NCI-H2227 (cell line): ENCODE measurements around the gene MGLL.
A peak's percentile ranks its signal among the peaks of the same experiment; 100 is the strongest.

Experiments
- DNase-seq: peaks from one replicate; lab custom pipeline; 2025; ENCODE audit not compliant: unreplicated experiment; lab: John Stamatoyannopoulos, UW

Gene MGLL

DNA sequence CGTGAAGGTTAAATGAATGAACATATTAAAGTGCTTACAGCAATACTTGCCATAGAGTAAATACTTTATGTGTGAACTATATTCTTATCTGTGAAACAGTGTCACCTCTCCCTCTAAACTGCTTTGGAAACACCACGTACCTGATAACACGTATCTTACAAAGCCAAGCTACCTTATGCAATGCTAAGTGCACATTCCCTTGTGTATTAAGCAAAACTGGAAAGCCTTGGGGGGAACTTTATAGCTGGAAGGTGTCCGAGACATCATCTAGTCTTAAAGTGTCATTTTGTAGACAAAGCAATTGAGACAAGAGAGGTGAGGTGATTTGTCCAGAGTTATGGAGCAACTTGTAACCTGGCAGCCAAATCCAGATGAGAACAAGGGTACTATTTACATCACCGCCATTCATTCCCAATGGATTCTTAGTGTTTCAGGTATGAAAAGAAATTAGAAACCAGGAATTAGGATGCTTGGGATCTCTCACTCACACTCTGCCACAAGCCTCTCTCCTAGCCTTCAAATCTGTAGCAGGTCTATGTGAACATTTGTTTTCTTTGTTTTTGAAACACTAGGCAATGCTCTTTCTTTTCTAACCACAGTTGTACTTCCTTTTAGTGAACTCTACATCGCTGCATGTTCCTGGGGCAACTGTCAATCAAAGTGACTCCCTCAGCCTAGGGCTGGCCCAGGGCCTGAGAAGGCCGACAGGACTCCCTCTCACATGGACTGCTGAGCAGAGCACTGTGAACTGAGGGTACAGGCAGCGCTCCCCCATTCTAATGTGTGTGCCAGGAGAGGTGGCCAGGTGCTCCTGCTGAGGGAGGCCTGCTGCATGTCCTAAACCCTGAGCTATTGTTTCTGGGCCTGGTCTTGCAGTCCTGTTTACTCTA is 13.9 kb upstream of the MGLL start:
- DNase-seq, result no peak

GRCh38 chr3:127834771-127835170 is 12.5 kb upstream of the MGLL start:
- no peak for DNase-seq

GRCh38 chr3:127833281-127834032 is 11.1 kb upstream of the MGLL start:
- DNase-seq, result no peak

GRCh38 chr3:127831723-127832172 is 9.4 kb upstream of the MGLL start:
- DNase-seq, result no peak

DNA sequence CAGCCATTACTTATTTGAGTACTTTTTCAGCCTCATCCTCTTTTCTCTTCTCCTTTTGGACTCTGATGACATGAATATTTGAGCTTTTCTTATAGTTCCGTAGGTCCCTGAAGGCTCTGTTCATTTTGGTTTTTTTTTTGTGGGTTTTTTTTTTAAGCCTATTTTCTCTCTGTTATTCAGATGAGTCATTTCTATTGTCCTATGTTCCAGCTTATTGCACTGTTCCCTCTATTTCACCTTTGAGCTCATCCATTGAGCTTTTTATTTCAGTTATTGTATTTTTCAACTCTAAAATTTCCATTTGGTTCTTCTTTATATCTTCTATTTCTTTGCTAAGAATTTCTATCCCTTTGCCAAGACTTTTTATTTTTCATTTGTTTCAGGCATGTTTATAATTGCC is 7.2 kb upstream of the MGLL start:
- no peak for DNase-seq

- DNase-seq, result no peak
Measured at GRCh38 chr3:127827808-127828207, 5.5 kb upstream of the MGLL start.

DNA sequence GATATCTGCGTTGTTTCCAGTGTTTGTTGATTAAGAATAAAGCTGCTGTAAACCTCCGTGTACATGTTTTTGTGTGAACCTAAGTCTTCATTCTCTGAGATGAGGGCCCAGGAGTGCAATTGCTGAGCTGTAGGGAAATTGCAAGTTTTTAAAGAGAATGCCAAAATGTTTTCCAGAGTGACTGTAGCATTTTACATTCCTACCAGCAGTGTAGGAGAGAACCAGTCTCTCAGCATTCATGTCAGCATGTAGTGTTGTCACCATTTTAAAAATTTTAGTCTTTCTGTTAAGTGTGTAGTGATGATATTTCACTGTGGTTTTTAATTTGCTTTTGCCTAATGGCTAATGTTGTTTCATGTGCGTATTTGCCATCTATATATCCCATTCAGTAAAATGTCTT is 3.4 kb upstream of the MGLL start:
- no peak for DNase-seq

GRCh38 chr3:127824151-127824825 is 2.0 kb upstream of the MGLL start:
- DNase-seq, result no peak

- DNase-seq, result no peak
Measured at GRCh38 chr3:127823426-127823857, 1.1 kb upstream of the MGLL start.

DNA sequence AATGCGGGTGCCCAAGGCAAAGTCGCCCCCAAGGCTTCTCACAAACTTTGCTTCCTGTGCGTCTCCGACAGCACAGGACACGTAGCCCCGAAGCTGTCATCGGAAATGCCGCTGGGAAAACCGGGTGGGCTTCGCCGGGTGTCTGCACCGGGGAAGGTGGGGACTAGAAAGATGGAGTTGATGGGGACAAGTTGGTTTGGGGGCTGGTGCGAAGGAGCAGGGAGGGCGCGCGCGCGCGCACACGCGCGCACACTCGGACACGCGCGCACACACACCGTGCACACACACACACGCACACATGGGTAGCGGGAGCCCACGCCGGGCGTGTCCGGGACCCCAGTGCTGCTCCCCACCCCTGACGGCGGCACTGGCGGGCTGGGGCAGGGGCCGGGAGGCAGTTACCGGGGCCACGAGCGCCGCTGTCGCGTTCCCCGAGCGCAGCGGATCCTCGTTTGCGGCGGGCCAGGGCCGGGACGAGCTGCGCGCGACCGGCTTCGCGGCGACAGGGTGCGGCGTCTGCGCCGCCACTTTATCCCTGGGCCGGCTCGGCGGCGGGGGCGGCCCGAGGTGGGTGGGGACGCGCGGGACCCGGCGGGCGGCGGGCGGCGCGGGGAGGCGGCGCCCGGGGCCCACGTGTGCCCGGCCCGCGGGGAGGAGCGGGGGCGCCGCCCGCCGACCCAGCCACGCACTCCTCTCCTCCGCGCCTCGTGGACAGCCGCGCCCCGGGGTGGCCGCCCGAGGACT is 539 bp upstream of the MGLL start:
- peak; percentile 42 for DNase-seq

GRCh38 chr3:127821394-127821793 is 921 bp downstream of the MGLL start:
- DNase-seq, result no peak

DNA sequence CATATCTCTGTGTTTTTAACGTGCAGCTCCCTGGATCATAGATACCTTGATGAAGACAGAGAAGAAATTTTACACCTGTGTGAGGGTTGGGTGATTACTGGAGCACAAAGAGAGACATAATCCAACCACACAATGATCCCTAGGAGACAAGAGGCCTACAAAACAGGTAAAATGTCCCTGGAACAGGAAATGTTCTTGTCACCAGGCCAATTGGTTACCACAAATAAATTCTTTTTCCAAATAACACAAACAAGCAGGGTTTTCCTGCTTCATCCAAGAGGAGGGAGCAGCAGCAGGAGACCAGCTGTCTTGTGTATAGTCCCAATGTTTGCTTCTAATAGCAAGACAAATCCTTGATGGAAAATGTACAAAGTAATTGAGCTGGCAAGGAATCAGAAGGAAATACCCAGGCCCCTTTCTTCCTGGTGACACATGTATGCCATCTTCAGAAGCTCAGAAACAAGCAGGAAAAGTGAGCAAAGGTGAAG is 1.4 kb downstream of the MGLL start:
- no peak for DNase-seq

DNA sequence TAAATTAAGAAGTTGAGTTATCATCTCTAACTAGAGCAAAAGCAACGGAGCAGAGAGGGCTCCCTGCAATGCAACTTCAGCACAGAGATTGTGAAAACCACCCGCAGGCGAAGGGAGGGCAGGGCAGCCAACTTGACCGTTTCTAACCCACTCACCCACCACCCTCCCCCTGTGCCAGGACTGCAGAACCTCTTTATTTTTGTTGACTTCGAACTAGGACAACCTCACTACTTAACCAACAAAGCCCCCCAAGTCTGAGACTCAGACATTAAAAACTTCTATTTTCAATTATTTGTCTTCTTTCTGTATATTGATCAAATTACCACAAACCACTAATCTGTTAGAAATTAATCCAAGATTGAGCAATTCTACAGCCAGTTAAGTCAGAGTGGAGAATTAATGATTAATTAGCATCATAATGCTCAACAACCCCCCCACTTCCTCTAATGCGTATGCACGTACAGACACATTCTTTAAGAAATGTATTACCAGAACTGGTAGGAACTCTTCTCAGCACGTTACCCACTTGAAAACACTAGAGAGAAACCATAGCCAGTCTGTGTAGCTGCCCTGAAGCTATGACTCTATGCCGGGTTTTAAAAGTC is 2.0 kb downstream of the MGLL start:
- no peak for DNase-seq

- no peak for DNase-seq
Measured at GRCh38 chr3:127819656-127820055, 2.7 kb downstream of the MGLL start.

- DNase-seq, result no peak
Measured at GRCh38 chr3:127819086-127819485, 3.2 kb downstream of the MGLL start.

GRCh38 chr3:127817406-127817841 is 4.9 kb downstream of the MGLL start:
- no peak for DNase-seq

- DNase-seq, result no peak
Measured at GRCh38 chr3:127816783-127817405, 5.4 kb downstream of the MGLL start.

- no peak for DNase-seq
Measured at GRCh38 chr3:127815641-127816605, 6.4 kb downstream of the MGLL start.

DNA sequence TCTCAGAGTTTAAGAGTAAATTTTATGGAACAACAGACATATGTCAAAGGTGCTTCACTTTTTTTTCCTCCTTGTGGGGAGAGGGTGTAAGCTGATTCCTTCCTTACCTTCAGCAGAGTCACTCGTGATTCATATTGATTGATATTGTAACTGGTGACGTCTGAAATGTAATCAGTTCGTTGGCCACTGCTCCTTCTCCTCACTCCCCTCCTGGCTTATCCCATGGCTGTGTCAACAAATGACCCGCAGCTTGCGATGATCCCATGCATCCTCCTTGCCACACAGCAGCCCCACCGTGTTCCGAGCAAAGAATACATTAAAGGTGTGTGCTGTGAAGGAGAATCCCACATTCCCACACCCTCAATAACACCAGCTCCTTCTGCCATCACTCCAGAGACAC is 7.3 kb downstream of the MGLL start:
- DNase-seq, result no peak
